WTC11 (cell line): ENCODE results near the gene DNMT3A. TPM values are rescaled to one million over a fixed set of nuclear protein-coding genes. Genes with fewer than 3 reads are reported as not detected.

Source experiments
- ATAC-seq: fragments of 200-7000 bp; cut with Tn5 transposase; 2 replicates; pipeline ENCODE4 v1.10.0; 2021; ENCODE audit warnings: mild to moderate bottlenecking, moderate library complexity
- CTCF ChIA-PET: fragments of 300-600 bp; sonication (Branson Sonifier 250); formaldehyde crosslinking; loops from one replicate; lab custom pipeline; 2021; ENCODE audit warnings: antibody characterized with exemption; lab: Charles Lee
- POLR2A ChIA-PET: fragments of 350-600 bp; sonication (Branson Sonifier 250); formaldehyde crosslinking; loops from one replicate; lab custom pipeline; 2021; ENCODE audit warnings: antibody characterized with exemption; lab: Charles Lee
- DNase-seq: peaks from one replicate; pipeline ENCODE4 v3.0.0; 2021; ENCODE audit warnings: low spot score
- H3K27ac Mint-ChIP-seq: 2 replicates; pipeline ENCODE4 v1.8.0; 2021; ENCODE audit warnings: mixed read lengths
- H3K27me3 Mint-ChIP-seq: 2 replicates; pipeline ENCODE4 v1.8.0; 2021; ENCODE audit warnings: low read depth, mild to moderate bottlenecking, moderate library complexity, mixed read lengths
- H3K36me3 Mint-ChIP-seq: 2 replicates; pipeline ENCODE4 v1.8.0; 2021; ENCODE audit warnings: mixed read lengths
- H3K4me1 Mint-ChIP-seq: 2 replicates; pipeline ENCODE4 v1.8.0; 2022; ENCODE audit warnings: mixed read lengths
- H3K4me3 Mint-ChIP-seq: 2 replicates; pipeline ENCODE4 v1.8.0; 2021; ENCODE audit warnings: mild to moderate bottlenecking, moderate library complexity, mixed read lengths
- H3K9me3 Mint-ChIP-seq: 2 replicates; pipeline ENCODE4 v1.8.0; 2021; ENCODE audit warnings: mixed read lengths
- AR ChIP-seq: fragments of 250-450 bp; sonication (Bioruptor Pico); IDR thresholded peaks from 2 replicates; pipeline ENCODE4 v1.9.0; 2021; ENCODE audit warnings: mild to moderate bottlenecking
- ATF1 ChIP-seq: sonication (generic); formaldehyde crosslinking; IDR thresholded peaks from 2 replicates; pipeline ENCODE4 v1.8.1; 2023; ENCODE audit warnings: mild to moderate bottlenecking, moderate library complexity, missing genetic modification reagents
- CDX4 ChIP-seq: fragments of 250-450 bp; sonication (Bioruptor Pico); IDR thresholded peaks from 2 replicates; pipeline ENCODE4 v1.9.0; 2021; ENCODE audit warnings: moderate library complexity, mild to moderate bottlenecking, inconsistent platforms, borderline replicate concordance
- CREB1 ChIP-seq: sonication (generic); formaldehyde crosslinking; IDR thresholded peaks from 2 replicates; pipeline ENCODE4 v1.8.0; 2023; ENCODE audit warnings: mild to moderate bottlenecking, missing genetic modification reagents
- CREM ChIP-seq: sonication (generic); formaldehyde crosslinking; IDR thresholded peaks from 2 replicates; pipeline ENCODE4 v1.8.1; 2022; ENCODE audit warnings: mild to moderate bottlenecking, missing genetic modification reagents, moderate library complexity
- EMX1 ChIP-seq: fragments of 250-450 bp; sonication (Bioruptor Pico); IDR thresholded peaks from 2 replicates; pipeline ENCODE4 v1.8.0; 2021; ENCODE audit warnings: mild to moderate bottlenecking
- ERG ChIP-seq: fragments of 250-450 bp; sonication (Bioruptor Pico); IDR thresholded peaks from 2 replicates; pipeline ENCODE4 v1.8.0; 2021; ENCODE audit warnings: mild to moderate bottlenecking
- FOXP1 ChIP-seq: sonication (generic); formaldehyde crosslinking; IDR thresholded peaks from 2 replicates; pipeline ENCODE4 v1.8.0; 2022; ENCODE audit warnings: missing genetic modification reagents, mild to moderate bottlenecking, moderate library complexity, borderline replicate concordance
- GABPB1 ChIP-seq: sonication (generic); formaldehyde crosslinking; IDR thresholded peaks from 2 replicates; pipeline ENCODE4 v1.8.1; 2023; ENCODE audit warnings: mild to moderate bottlenecking, missing genetic modification reagents
- GRHL2 ChIP-seq: fragments of 250-450 bp; sonication (Bioruptor Pico); IDR thresholded peaks from 2 replicates; pipeline ENCODE4 v1.8.0; 2022; ENCODE audit warnings: mild to moderate bottlenecking, moderate library complexity; ENCODE audit not compliant: insufficient replicate concordance, severe bottlenecking
- GTF2I ChIP-seq: fragments of 250-450 bp; sonication (Bioruptor Pico); conservative IDR thresholded peaks from 2 replicates; pipeline ENCODE4 v1.4.0; 2021; ENCODE audit warnings: mild to moderate bottlenecking
- HMGA2 ChIP-seq: fragments of 250-450 bp; sonication (Bioruptor Pico); IDR thresholded peaks from 2 replicates; pipeline ENCODE4 v1.4.0; 2021; ENCODE audit warnings: mild to moderate bottlenecking, moderate library complexity
- NFATC4 ChIP-seq: fragments of 250-450 bp; sonication (Bioruptor Pico); IDR thresholded peaks from 2 replicates; pipeline ENCODE4 v1.9.0; 2021; ENCODE audit warnings: mild to moderate bottlenecking
- NFYB ChIP-seq: sonication (generic); formaldehyde crosslinking; conservative IDR thresholded peaks from 2 replicates; pipeline ENCODE4 v1.8.0; 2022; ENCODE audit warnings: low read depth, missing genetic modification reagents
- PRRX2 ChIP-seq: fragments of 250-450 bp; sonication (Bioruptor Pico); IDR thresholded peaks from 2 replicates; pipeline ENCODE4 v1.8.0; 2021; ENCODE audit warnings: mild to moderate bottlenecking
- RELA ChIP-seq: sonication (generic); formaldehyde crosslinking; IDR thresholded peaks from 2 replicates; pipeline ENCODE4 v1.8.1; 2022; ENCODE audit warnings: missing genetic modification reagents, mild to moderate bottlenecking, borderline replicate concordance
- RORB ChIP-seq: fragments of 250-450 bp; sonication (Bioruptor Pico); IDR thresholded peaks from 2 replicates; pipeline ENCODE4 v1.9.0; 2021; ENCODE audit warnings: mild to moderate bottlenecking
- SMAD3 ChIP-seq: sonication (generic); formaldehyde crosslinking; IDR thresholded peaks from 2 replicates; pipeline ENCODE4 v1.8.0; 2022; ENCODE audit warnings: missing genetic modification reagents, mild to moderate bottlenecking, borderline replicate concordance
- SOX15 ChIP-seq: fragments of 250-450 bp; sonication (Bioruptor Pico); IDR thresholded peaks from 2 replicates; pipeline ENCODE4 v1.9.0; 2021; ENCODE audit warnings: mild to moderate bottlenecking
- SP1 ChIP-seq: sonication (generic); formaldehyde crosslinking; conservative IDR thresholded peaks from 2 replicates; pipeline ENCODE4 v1.8.1; 2022; ENCODE audit warnings: missing genetic modification reagents
- TCF7 ChIP-seq: sonication (generic); formaldehyde crosslinking; IDR thresholded peaks from 2 replicates; pipeline ENCODE4 v1.8.0; 2022; ENCODE audit warnings: mild to moderate bottlenecking, low read depth, missing genetic modification reagents, moderate library complexity
- TEAD4 ChIP-seq: sonication (generic); formaldehyde crosslinking; IDR thresholded peaks from 2 replicates; pipeline ENCODE4 v1.8.0; 2022; ENCODE audit warnings: mild to moderate bottlenecking, missing genetic modification reagents
- TP53 ChIP-seq: sonication (generic); formaldehyde crosslinking; IDR thresholded peaks from 2 replicates; pipeline ENCODE4 v1.8.1; 2023; ENCODE audit warnings: mild to moderate bottlenecking, missing genetic modification reagents
- ZNF512 ChIP-seq: sonication (generic); formaldehyde crosslinking; IDR thresholded peaks from 2 replicates; pipeline ENCODE4 v1.8.1; 2022; ENCODE audit warnings: missing genetic modification reagents, borderline replicate concordance
- ZSCAN18 ChIP-seq: fragments of 250-450 bp; sonication (Bioruptor Pico); IDR thresholded peaks from 2 replicates; pipeline ENCODE4 v2.1.2; 2022; ENCODE audit warnings: mild to moderate bottlenecking, moderate library complexity
- total RNA-seq: library from RNA; stranded (reverse); gene quantifications from 3 replicates; pipeline ENCODE4 v1.2.3, GENCODE V29; 2021

Gene DNMT3A
- total RNA-seq, 1 experiment from 2014 or later, result 154 TPM

- ATAC-seq (no peak), DNase-seq (no peak)
- Mint-ChIP-seq H3K9me3 (no peaks in the 10 kb centered on the region), H3K27me3 (no peaks in the 10 kb centered on the region), H3K27ac (no peak overlapping the region), H3K4me3 (no peak overlapping the region), H3K36me3 (peaks cover 85% of the 10 kb centered on the region), H3K4me1 (peaks cover 16% of the 10 kb centered on the region)
- ChIA-PET CTCF (no interaction called here), POLR2A (no interaction called here)
- TF ChIP-seq FOXP1 (no peak), EMX1 (CRISPR knock-in tag) (no peak), CREM (no peak), NFATC4 (CRISPR knock-in tag) (no peak), TEAD4 (CRISPR knock-in tag) (no peak), RELA (CRISPR knock-in tag) (no peak), SMAD3 (CRISPR knock-in tag) (no peak), ZSCAN18 (CRISPR knock-in tag) (no peak), TCF7 (CRISPR knock-in tag) (no peak), SP1 (CRISPR knock-in tag) (no peak), HMGA2 (CRISPR knock-in tag) (no peak), AR (CRISPR knock-in tag) (no peak), GRHL2 (no peak), RORB (CRISPR knock-in tag) (no peak), SOX15 (CRISPR knock-in tag) (no peak), ERG (no peak), CREB1 (CRISPR knock-in tag) (no peak), ZNF512 (CRISPR knock-in tag) (no peak)
Observed at GRCh38 chr2:25245141-25245540, 96.6 kb downstream of the DNMT3A start.

- Mint-ChIP-seq H3K4me1 (peaks cover 5% of the 10 kb centered on the region), H3K9me3 (no peaks in the 10 kb centered on the region), H3K36me3 (peaks cover 88% of the 10 kb centered on the region), H3K27me3 (no peaks in the 10 kb centered on the region)
- no peak for DNase-seq
- no peak for ATAC-seq
- CTCF ChIA-PET, result interaction anchor here (3.0 kb wide), 1 partner anchor 15 kb away, joined by 8 read pairs; no protein-coding TSS in a partner anchor
- no peak for TF ChIP-seq GTF2I (CRISPR knock-in tag)
- TF ChIP-seq GABPB1 (CRISPR knock-in tag), result no peak
- no peak for TF ChIP-seq ATF1
- no peak for TF ChIP-seq CDX4 (CRISPR knock-in tag)
- TF ChIP-seq NFYB, result no peak
- no peak for TF ChIP-seq RORB (CRISPR knock-in tag)
- no peak for TF ChIP-seq AR (CRISPR knock-in tag)
- no peak for TF ChIP-seq ERG
- no peak for TF ChIP-seq TP53 (CRISPR knock-in tag)
- TF ChIP-seq PRRX2 (CRISPR knock-in tag), result no peak
- TF ChIP-seq, all 79 proteins: peak for 0
- POLR2A ChIA-PET, result no interaction called here
- no peak overlapping the region for H3K4me3 Mint-ChIP-seq
- no peak overlapping the region for H3K27ac Mint-ChIP-seq
Observed at GRCh38 chr2:25243995-25244394, 97.7 kb downstream of the DNMT3A start.
